Fibroblast of lung (primary cell): ENCODE measurements around the gene MIGA1.

Experiments
- EZH2 ChIP-seq: IDR thresholded peaks from 2 replicates; pipeline ENCODE4 v1.5.1; 2012; ENCODE audit warnings: low read length, control low read depth, mild to moderate bottlenecking; ENCODE audit errors: missing control alignments
- TF ChIP-seq, protein P1 (sequence below), 2 donors: IDR thresholded peaks in 1 of 2; conservative IDR thresholded peaks in 1 of 2; 1 replicate in 1 of 2; 2 replicates in 1 of 2; pipeline ENCODE4 v1.5.1; 2011 to 2012; ENCODE audit warnings: low read length in 2 of 2, control low read depth in 1 of 2, inconsistent platforms in 1 of 2, low read depth in 1 of 2, mild to moderate bottlenecking in 1 of 2

GRCh38 chr1:77873461-77873860 lies 94.0 kb downstream of the MIGA1 start:
- TF ChIP-seq, protein P1, sequence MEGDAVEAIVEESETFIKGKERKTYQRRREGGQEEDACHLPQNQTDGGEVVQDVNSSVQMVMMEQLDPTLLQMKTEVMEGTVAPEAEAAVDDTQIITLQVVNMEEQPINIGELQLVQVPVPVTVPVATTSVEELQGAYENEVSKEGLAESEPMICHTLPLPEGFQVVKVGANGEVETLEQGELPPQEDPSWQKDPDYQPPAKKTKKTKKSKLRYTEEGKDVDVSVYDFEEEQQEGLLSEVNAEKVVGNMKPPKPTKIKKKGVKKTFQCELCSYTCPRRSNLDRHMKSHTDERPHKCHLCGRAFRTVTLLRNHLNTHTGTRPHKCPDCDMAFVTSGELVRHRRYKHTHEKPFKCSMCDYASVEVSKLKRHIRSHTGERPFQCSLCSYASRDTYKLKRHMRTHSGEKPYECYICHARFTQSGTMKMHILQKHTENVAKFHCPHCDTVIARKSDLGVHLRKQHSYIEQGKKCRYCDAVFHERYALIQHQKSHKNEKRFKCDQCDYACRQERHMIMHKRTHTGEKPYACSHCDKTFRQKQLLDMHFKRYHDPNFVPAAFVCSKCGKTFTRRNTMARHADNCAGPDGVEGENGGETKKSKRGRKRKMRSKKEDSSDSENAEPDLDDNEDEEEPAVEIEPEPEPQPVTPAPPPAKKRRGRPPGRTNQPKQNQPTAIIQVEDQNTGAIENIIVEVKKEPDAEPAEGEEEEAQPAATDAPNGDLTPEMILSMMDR (conservative IDR thresholded peaks at IDR 0.05 in 1 of 2, IDR thresholded peaks at IDR 0.05 in 1 of 2; ENCODE audit: low read depth in 1 of 2, low read length in 2 of 2) = no peak
- no peak for TF ChIP-seq EZH2
